GM21526 (cell line): ENCODE results near the gene DOCK8.
"Not testable (repeated sequence)": the region's sequence is repeated elsewhere in the genome, so short reads cannot be mapped to it uniquely, and the experiment has no call there.

ENCODE experiments used
- ATAC-seq: cut with Tn5 transposase; IDR thresholded peaks from one replicate; pipeline ENCODE4 v1.9.1; 2021; ENCODE audit warnings: moderate library complexity; ENCODE audit not compliant: unreplicated experiment, low FRiP score

The DOCK8 gene

GRCh38 chr9:404234-404633 lies 189.6 kb downstream of the DOCK8 start:
- ATAC-seq = no peak

- ATAC-seq = no peak
These were observed 190.7 kb downstream of the DOCK8 start for GRCh38 chr9:405341-405740.

DNA sequence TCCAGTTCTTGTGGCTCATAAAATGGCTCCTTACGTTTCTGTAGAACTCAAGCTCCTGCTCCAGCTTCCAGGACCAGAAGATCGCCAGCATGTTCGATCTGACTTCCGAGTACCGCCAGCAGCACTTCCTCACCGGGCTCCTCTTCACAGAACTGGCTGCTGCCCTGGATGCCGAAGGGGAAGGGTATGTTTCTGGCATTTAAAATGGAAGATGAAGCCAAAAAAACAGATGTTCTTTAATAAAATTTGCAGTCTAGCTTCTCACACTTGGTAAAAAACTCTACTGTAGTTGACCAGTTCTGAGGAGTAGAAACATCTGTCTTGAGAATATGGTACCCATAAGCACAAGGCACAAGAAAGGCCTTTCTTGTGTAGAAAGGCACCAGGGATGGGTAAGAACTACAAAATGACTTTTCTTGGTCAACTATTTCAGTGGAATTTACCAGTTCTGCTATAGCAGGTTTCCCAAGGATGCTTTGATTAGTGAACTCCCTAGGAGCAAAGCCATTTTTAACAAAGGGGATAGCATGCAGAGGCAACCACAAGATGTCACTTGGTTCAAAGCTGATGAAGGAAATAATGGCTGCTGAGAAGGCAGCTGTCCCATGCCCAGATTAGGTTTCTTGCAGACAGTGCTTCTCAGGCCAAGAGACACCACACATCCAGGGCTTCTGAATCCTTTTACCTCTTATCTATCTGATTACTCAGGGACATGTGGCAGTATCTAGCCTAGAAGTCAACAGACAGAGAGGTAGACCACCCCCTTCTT lies 192.4 kb downstream of the DOCK8 start:
- ATAC-seq = no peak

GRCh38 chr9:409655-410054 lies 195.0 kb downstream of the DOCK8 start:
- ATAC-seq = not testable (repeated sequence)

GRCh38 chr9:414595-414994 lies 199.9 kb downstream of the DOCK8 start:
- ATAC-seq = no peak

DNA sequence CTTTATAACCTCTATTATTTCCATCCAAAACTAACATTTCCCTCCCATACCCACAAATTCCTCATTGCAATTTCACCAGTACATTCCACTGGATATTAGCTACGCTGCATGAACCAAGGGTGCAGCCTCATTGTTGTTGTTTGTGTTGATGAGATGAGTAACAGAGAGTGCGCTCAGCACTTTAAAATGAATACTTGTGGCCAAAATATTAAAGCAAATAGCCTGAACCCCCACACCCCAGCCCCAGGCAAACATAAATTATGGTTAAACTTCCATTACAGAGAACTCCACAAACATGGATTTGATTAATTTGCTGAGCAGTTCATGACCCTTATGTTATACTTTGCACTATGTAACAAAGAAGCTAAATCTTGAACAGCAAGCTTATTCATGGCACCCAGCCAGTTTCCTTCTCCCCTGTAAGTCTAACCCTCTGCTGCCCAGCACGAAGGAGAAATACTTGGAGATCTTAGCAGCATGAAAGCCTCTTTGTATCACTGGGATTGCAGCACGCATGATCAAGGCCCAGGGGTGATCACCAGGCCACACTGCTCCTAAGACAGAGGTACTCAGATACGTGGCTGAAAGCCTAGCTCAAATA lies 205.0 kb downstream of the DOCK8 start:
- ATAC-seq = no peak

DNA sequence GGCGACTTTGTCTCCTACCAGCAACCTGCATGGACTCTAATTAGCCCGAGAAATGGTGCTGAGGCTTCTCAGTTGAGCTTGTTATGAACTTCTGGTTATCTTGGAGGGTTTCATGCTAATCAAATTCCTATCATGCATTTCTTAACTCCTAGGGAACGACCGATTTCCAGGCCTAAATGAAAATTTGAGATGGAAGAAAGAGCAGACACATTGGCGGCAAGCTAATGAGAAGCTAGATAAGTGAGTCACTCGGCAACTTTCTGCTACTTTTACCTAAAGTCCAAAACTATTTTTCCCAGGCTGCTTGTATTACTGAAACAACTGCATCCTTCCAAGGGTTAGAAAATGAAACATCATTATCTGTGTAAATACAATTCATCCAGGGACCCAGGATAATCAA lies 207.2 kb downstream of the DOCK8 start:
- no peak for ATAC-seq

- ATAC-seq = no peak
These were observed 211.6 kb downstream of the DOCK8 start for GRCh38 chr9:426264-426663.

DNA sequence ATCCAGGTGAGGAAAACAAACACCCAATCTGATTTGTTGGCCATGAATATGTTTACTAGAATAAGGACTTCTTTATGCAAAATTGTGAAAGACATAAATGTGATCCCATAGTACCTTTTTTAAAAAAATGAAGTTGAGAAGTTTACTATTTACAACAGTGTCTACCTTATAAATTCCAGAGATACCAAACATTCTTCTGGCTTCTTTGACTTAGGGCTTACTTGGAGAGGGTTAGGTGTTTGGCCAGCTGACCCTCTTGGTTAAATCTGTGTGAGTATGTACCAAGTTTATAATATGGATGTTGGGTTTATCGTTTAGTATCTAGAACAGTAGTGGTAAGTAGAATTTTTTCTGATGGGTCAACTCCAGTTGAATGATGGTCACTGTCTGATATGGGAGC lies 212.3 kb downstream of the DOCK8 start:
- no peak for ATAC-seq

DNA sequence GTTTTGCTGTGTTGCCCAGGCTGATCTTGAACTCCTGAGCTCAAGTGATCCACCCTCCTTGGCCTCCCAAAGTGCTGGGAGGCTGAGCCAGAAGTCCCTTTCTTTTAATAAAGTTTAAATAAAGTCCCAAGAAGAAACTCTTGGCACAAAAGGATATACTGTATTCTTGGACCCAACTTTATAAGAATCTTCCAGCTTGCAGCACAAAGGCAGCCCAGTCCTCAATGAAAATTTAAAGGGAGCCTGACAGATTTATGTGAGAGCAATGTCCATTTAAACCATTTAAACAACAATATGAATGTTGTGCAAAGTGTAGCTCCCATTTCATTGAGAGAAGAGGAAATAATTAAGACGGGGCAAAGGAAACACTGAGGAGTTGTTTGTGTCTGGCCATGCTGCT lies 217.0 kb downstream of the DOCK8 start:
- no peak for ATAC-seq

- no peak for ATAC-seq
These were observed 221.8 kb downstream of the DOCK8 start for GRCh38 chr9:436482-436881.

- no peak for ATAC-seq
These were observed 222.4 kb downstream of the DOCK8 start for GRCh38 chr9:437066-437465.

DNA sequence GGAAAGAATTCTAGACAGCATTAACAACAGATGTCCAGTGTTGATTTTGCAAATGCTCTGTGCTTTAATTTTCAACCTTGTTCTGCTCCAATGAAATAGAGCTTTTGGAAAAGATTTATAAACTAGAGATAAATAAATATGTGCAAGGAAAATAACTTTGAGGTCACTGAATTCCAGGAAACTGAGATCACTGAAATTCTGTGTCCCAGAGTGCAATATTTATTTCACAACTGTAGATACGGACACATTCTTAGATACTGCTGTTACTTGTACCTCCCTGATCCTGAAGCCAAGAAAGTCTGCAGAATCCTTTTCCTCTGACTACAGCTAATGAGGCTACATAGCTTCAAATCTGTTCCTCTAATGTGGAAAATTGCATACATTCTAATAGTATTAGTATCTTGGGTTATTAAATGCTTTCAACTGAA lies 222.9 kb downstream of the DOCK8 start:
- no peak for ATAC-seq

GRCh38 chr9:438066-438465 lies 223.4 kb downstream of the DOCK8 start:
- no peak for ATAC-seq

DNA sequence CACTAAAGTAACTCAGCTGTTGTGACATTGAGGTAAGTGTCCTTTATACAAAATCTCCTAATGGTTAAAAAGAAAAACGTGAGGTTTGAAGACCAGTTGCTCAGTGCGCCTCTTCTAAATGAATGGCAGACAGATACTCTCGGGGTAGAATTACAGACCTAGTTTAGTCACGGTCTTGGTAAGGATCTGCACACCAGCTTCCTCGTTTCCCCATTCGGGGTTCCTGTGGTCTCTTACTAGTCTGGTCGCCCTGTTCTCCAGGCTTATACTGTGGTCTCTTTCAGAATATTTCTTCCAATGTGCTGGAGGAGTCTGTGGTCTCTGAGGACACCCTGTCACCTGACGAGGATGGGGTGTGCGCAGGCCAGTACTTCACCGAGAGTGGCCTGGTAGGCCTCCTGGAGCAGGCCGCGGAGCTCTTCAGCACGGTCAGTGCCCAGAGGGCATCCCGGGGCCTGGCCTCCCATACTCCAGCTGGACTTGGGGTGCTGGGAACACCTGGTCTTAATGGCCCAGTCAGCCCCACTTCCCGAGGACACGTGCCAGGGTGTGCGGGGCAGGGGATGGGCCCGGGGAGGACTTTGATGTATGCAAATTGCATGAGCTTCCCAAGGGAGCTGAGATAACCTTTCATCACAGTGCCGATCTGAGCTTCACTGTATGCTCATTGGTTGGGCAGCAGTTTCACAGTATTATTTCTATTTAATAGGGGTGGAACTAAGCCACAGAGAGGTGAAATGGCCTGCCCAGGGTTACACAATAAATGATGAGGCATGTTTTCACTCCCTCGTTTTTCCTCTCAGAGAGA lies 224.5 kb downstream of the DOCK8 start:
- no peak for ATAC-seq

- ATAC-seq = no peak
These were observed 226.5 kb downstream of the DOCK8 start for GRCh38 chr9:441126-441525.

DNA sequence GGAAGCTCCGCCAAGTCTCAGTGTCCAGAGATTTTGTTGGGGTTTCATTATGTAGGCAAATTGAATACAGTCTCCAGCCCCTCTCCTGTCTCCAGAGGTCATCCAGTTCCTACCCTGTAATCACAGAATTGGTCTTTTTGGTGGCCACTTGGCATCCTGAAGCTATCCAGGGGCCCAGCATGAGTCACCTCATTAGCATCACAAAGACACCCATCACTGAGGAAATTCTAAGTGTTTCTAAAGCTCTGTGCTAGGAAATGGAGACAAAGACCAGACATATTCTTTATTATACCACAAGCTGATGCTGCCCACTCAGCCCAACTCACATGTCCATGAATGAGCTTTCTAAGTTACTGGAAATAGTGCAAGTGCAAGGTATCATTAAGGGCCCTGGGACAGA lies 229.9 kb downstream of the DOCK8 start:
- no peak for ATAC-seq

DNA sequence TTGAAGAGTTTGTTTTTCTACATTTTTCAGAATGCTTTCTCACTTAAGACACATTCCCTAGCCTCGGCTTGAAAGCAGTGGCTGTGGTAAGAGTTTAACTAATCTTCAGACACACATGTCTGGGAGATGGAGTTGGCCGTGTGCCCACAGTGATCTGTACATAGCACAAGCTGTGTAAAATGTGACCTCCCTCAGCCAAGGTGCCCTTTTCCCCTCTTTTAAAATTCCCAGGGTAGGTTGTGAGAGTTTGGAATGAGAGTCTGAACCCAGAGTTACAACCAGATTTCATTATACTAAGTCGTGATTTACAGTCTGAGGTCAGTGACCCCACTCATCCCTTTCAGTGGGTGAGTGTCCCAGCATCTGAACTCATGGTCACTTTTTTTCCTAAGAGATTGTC lies 230.4 kb downstream of the DOCK8 start:
- no peak for ATAC-seq

- ATAC-seq = no peak
These were observed 231.5 kb downstream of the DOCK8 start for GRCh38 chr9:446074-446699.

- ATAC-seq = no peak
These were observed 232.8 kb downstream of the DOCK8 start for GRCh38 chr9:447230-448025.
